CMK (cell line): ENCODE data around the gene ITGAD.

Experiments used
- DNase-seq: peaks from one replicate; pipeline ENCODE4 v3.0.0-alpha.2; 2010; ENCODE audit warnings: low read depth

The ITGAD gene

DNA sequence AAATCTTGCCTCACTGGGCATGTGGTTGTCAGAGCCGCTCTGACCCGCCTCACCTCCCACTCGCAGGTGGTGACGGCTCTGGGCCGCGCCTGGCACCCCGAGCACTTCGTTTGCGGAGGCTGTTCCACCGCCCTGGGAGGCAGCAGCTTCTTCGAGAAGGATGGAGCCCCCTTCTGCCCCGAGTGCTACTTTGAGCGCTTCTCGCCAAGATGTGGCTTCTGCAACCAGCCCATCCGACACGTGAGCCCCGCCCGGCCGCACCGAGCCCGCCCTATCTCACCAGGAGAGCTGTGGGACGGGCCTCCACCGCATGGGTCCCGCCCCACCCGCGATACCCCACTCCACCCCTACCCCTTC lies 82.8 kb downstream of the ITGAD start:
- no peak for DNase-seq
